Smooth muscle cell (in vitro differentiated cells): ENCODE results near the gene TXNRD1. TPM values are rescaled to one million over a fixed set of nuclear protein-coding genes. Genes with fewer than 3 reads are reported as not detected.

Source experiments
- DNase-seq: peaks from one replicate; lab custom pipeline; 2025; ENCODE audit not compliant: unreplicated experiment; lab: John Stamatoyannopoulos, UW
- H2AFZ ChIP-seq: fragments of 200-600 bp; sonication (generic); 2 replicates; pipeline ENCODE4 v1.6.0; 2016; ENCODE audit warnings: antibody characterized with exemption, low read depth, mild to moderate bottlenecking
- H3F3A ChIP-seq: fragments of 200-600 bp; sonication (generic); 2 replicates; pipeline ENCODE4 v1.6.0; 2017; ENCODE audit warnings: antibody characterized with exemption, low read depth
- H3K27ac ChIP-seq: fragments of 200-600 bp; sonication (generic); 2 replicates; pipeline ENCODE4 v1.5.1; 2016; ENCODE audit warnings: low read depth, mild to moderate bottlenecking
- H3K27me3 ChIP-seq: fragments of 200-600 bp; sonication (generic); 2 replicates; pipeline ENCODE4 v1.6.1; 2016; ENCODE audit warnings: low read depth, mild to moderate bottlenecking
- H3K36me3 ChIP-seq: fragments of 200-600 bp; sonication (generic); 2 replicates; pipeline ENCODE4 v1.5.1; 2016; ENCODE audit warnings: low read depth
- H3K4me1 ChIP-seq: fragments of 200-600 bp; sonication (generic); 2 replicates; pipeline ENCODE4 v1.5.1; 2016; ENCODE audit warnings: low read depth
- H3K4me2 ChIP-seq: fragments of 200-600 bp; sonication (generic); 2 replicates; pipeline ENCODE4 v1.6.0; 2016; ENCODE audit warnings: mild to moderate bottlenecking
- H3K4me3 ChIP-seq: fragments of 200-600 bp; sonication (generic); 2 replicates; pipeline ENCODE4 v1.5.1; 2016; ENCODE audit warnings: mild to moderate bottlenecking
- H3K79me2 ChIP-seq: fragments of 200-600 bp; sonication (generic); 2 replicates; pipeline ENCODE4 v1.6.0; 2016; ENCODE audit warnings: low read depth, mild to moderate bottlenecking
- H3K9ac ChIP-seq: fragments of 200-600 bp; sonication (generic); 2 replicates; pipeline ENCODE4 v1.6.0; 2016; ENCODE audit warnings: low read depth
- H3K9me3 ChIP-seq: fragments of 200-600 bp; sonication (generic); replicated peaks from 2 replicates; pipeline ENCODE4 v1.5.1; 2016; ENCODE audit warnings: low read depth
- H4K20me1 ChIP-seq: fragments of 200-600 bp; sonication (generic); 2 replicates; pipeline ENCODE4 v1.6.0; 2016; ENCODE audit warnings: low read depth
- CTCF ChIP-seq: fragments of 200-600 bp; sonication (generic); IDR thresholded peaks from 2 replicates; pipeline ENCODE4 v1.5.1; 2017; ENCODE audit warnings: borderline replicate concordance, mild to moderate bottlenecking, antibody characterized with exemption; ENCODE audit not compliant: insufficient read depth, poor library complexity, severe bottlenecking
- WGBS: methylation state at CpG from one replicate; pipeline ENCODE4 v1.1.7; 2016; ENCODE audit warnings: low lambda C conversion rate; 5-methylcytosine and 5-hydroxymethylcytosine counted together
- polyA plus RNA-seq: library from polyadenylated mRNA; unstranded; fragments of >200 nt; fragmentation: Nextera tagmentation; extraction: Ambion mirVana; gene quantifications from 2 replicates; pipeline ENCODE4 v1.2.1, GENCODE V29; 2016
- total RNA-seq: library from RNA; depleted of rRNA; stranded (reverse); fragments of >200 nt; gene quantifications from 2 replicates; pipeline ENCODE4 v1.2.3, GENCODE V29; 2014

Gene TXNRD1
- total and polyA plus RNA-seq, 2 experiments from 2014 or later: 31.1 to 61.7 TPM

GRCh38 chr12:104357421-104357952, 141.9 kb downstream of the TXNRD1 start:
- Histone ChIP-seq H3F3A (peaks cover 7% of the 10 kb centered on the region), H2AFZ (no peak overlapping the region), H3K9me3 (no peaks in the 10 kb centered on the region), H3K4me2 (no peak overlapping the region), H3K27ac (no peak overlapping the region), H3K36me3 (no peaks in the 10 kb centered on the region), H3K27me3 (no peaks in the 10 kb centered on the region), H4K20me1 (no peaks in the 10 kb centered on the region), H3K4me3 (no peak overlapping the region), H3K79me2 (no peaks in the 10 kb centered on the region), H3K9ac (no peak overlapping the region), H3K4me1 (no peaks in the 10 kb centered on the region)
- 95% methylated on average over 1 of the region's 1 CpG for WGBS
- TF ChIP-seq CTCF: no peak
- DNase-seq: no peak

- Histone ChIP-seq H3K27me3 (no peaks in the 10 kb centered on the region), H3F3A (peaks cover 7% of the 10 kb centered on the region), H3K9me3 (no peaks in the 10 kb centered on the region), H3K9ac (no peak overlapping the region), H3K4me2 (no peak overlapping the region), H3K79me2 (no peaks in the 10 kb centered on the region), H3K4me1 (no peaks in the 10 kb centered on the region), H3K27ac (no peak overlapping the region), H3K36me3 (no peaks in the 10 kb centered on the region), H3K4me3 (no peak overlapping the region), H4K20me1 (no peaks in the 10 kb centered on the region), H2AFZ (no peak overlapping the region)
- peak; percentile 61 for TF ChIP-seq CTCF
- DNase-seq: no peak
- 80% methylated on average over 5 of the region's 5 CpGs for WGBS
Observed at GRCh38 chr12:104358353-104359003, 142.9 kb downstream of the TXNRD1 start.

- TF ChIP-seq CTCF: no peak
- Histone ChIP-seq H3K9ac (no peak overlapping the region), H3K4me1 (no peaks in the 10 kb centered on the region), H3K36me3 (no peaks in the 10 kb centered on the region), H2AFZ (no peak overlapping the region), H3K79me2 (no peaks in the 10 kb centered on the region), H4K20me1 (no peaks in the 10 kb centered on the region), H3K9me3 (no peaks in the 10 kb centered on the region), H3F3A (peaks cover 7% of the 10 kb centered on the region), H3K27ac (no peak overlapping the region), H3K4me3 (no peak overlapping the region), H3K27me3 (no peaks in the 10 kb centered on the region), H3K4me2 (no peak overlapping the region)
- 95% methylated on average over 10 of the region's 10 CpGs for WGBS
- DNase-seq: no peak
Observed at GRCh38 chr12:104359216-104359615, 143.6 kb downstream of the TXNRD1 start.

GRCh38 chr12:104360157-104360556, 144.6 kb downstream of the TXNRD1 start:
- Histone ChIP-seq H3K9me3 (no peaks in the 10 kb centered on the region), H4K20me1 (no peaks in the 10 kb centered on the region), H3K27ac (no peak overlapping the region), H3K9ac (no peak overlapping the region), H3K4me3 (no peak overlapping the region), H3K79me2 (no peaks in the 10 kb centered on the region), H3K27me3 (no peaks in the 10 kb centered on the region), H3F3A (peaks cover 7% of the 10 kb centered on the region), H2AFZ (no peak overlapping the region), H3K4me2 (no peak overlapping the region), H3K36me3 (no peaks in the 10 kb centered on the region), H3K4me1 (no peaks in the 10 kb centered on the region)
- no peak for DNase-seq
- 99% methylated on average over 3 of the region's 3 CpGs for WGBS
- no peak for TF ChIP-seq CTCF
